Lower lobe of right lung (tissue), 2 donors: ENCODE data around the gene CENPO. TPM values are rescaled to one million over a fixed set of nuclear protein-coding genes. Genes with fewer than 3 reads are reported as not detected.

ENCODE experiments used
- ATAC-seq, 2 donors: fragments of 200-7000 bp; cut with Tn5 transposase; one replicate each; pipeline ENCODE4 v1.9.1; 2020 to 2022; ENCODE audit warnings: mild to moderate bottlenecking in 2 of 2, moderate library complexity in 2 of 2
- DNase-seq: peaks from one replicate; pipeline ENCODE4 v3.0.0-alpha.2; 2020
- H3K27ac ChIP-seq: fragments of 200-600 bp; one replicate; pipeline ENCODE4 v1.8.0; 2022
- H3K27me3 ChIP-seq: fragments of 200-600 bp; one replicate; pipeline ENCODE4 v1.8.0; 2022; ENCODE audit warnings: low read depth
- H3K36me3 ChIP-seq: fragments of 200-600 bp; one replicate; pipeline ENCODE4 v1.8.0; 2022; ENCODE audit warnings: mild to moderate bottlenecking
- H3K4me1 ChIP-seq: fragments of 200-600 bp; one replicate; pipeline ENCODE4 v1.8.0; 2022
- H3K4me3 ChIP-seq: fragments of 200-600 bp; one replicate; pipeline ENCODE4 v1.8.0; 2022; ENCODE audit warnings: mild to moderate bottlenecking
- H3K9me3 ChIP-seq: fragments of 200-600 bp; one replicate; pipeline ENCODE4 v1.8.0; 2022
- CTCF ChIP-seq: fragments of 200-600 bp; IDR thresholded peaks from one replicate; pipeline ENCODE4 v1.8.0; 2022; ENCODE audit warnings: antibody characterized with exemption, mild to moderate bottlenecking
- intact Hi-C: fragments of 100-400 bp; cut with DNase I; formaldehyde crosslinking; loops from one replicate; pipeline ENCODE4 v1.11.0; 2022
- total RNA-seq: library from RNA; stranded (reverse); fragmentation: NEBNext Ultra II Directional; extraction: Animal tissue kit (Norgen Biotek cat#: 25700); gene quantifications from one replicate; pipeline ENCODE4 v1.2.1, GENCODE V29; 2021
- donor health status: DM: no; HTN: yes; CAD: no; lungs with severe emphysema.

Gene CENPO
- total RNA-seq, 1 donor from 2014 or later, result 5.3 TPM

- H3K4me1 ChIP-seq, result no peaks in the 10 kb centered on the region
- ATAC-seq (no peak), DNase-seq (no peak)
- no peaks in the 10 kb centered on the region for H3K27me3 ChIP-seq
- H3K4me3 ChIP-seq, result no peak overlapping the region
- H3K27ac ChIP-seq, result no peak overlapping the region
- TF ChIP-seq CTCF, result no peak
- no peaks in the 10 kb centered on the region for H3K9me3 ChIP-seq
- intact Hi-C loops, result no loop called here
- H3K36me3 ChIP-seq, result no peaks in the 10 kb centered on the region
Observed at GRCh38 chr2:24853046-24853445, 59.8 kb downstream of the CENPO start.

GRCh38 chr2:24853996-24854395, 60.8 kb downstream of the CENPO start:
- peak overlapping the region; percentile 8 for H3K27ac ChIP-seq
- no peak for ATAC-seq
- TF ChIP-seq CTCF, result no peak

GRCh38 chr2:24855022-24855622, 61.9 kb downstream of the CENPO start:
- no peak for DNase-seq

More at GRCh38 chr2:24853996-24854395, 60.8 kb downstream of the CENPO start:
- Histone ChIP-seq H3K4me1 (no peaks in the 10 kb centered on the region), H3K4me3 (no peak overlapping the region), H3K9me3 (no peaks in the 10 kb centered on the region), H3K27me3 (no peaks in the 10 kb centered on the region), H3K36me3 (no peaks in the 10 kb centered on the region)
- intact Hi-C loops, result no loop called here
- no peak for DNase-seq

GRCh38 chr2:24855726-24856125, 62.5 kb downstream of the CENPO start:
- H3K9me3 ChIP-seq, result no peaks in the 10 kb centered on the region
- peak overlapping the region; percentile 64 for H3K27ac ChIP-seq
- intact Hi-C loops, result no loop called here
- no peak for TF ChIP-seq CTCF
- no peaks in the 10 kb centered on the region for H3K36me3 ChIP-seq
- no peaks in the 10 kb centered on the region for H3K27me3 ChIP-seq
- H3K4me1 ChIP-seq, result no peaks in the 10 kb centered on the region
- no peak overlapping the region for H3K4me3 ChIP-seq
- ATAC-seq (no peak), DNase-seq (no peak)

More at GRCh38 chr2:24855022-24855622, 61.9 kb downstream of the CENPO start:
- peak overlapping the region; percentile 64 for H3K27ac ChIP-seq
- H3K4me3 ChIP-seq, result no peak overlapping the region
- no peaks in the 10 kb centered on the region for H3K4me1 ChIP-seq
- H3K9me3 ChIP-seq, result no peaks in the 10 kb centered on the region
- no peak for TF ChIP-seq CTCF
- no peaks in the 10 kb centered on the region for H3K36me3 ChIP-seq
- no peak for ATAC-seq
- H3K27me3 ChIP-seq, result no peaks in the 10 kb centered on the region
- intact Hi-C loops, result no loop called here

GRCh38 chr2:24856791-24857211, 63.6 kb downstream of the CENPO start:
- intact Hi-C loops, result no loop called here

More at GRCh38 chr2:24856791-24857211, 63.6 kb downstream of the CENPO start:
- no peaks in the 10 kb centered on the region for H3K4me1 ChIP-seq
- no peaks in the 10 kb centered on the region for H3K36me3 ChIP-seq
- ATAC-seq (no peak), DNase-seq (no peak)
- H3K4me3 ChIP-seq, result no peak overlapping the region
- no peak for TF ChIP-seq CTCF
- peak overlapping the region; percentile 64 for H3K27ac ChIP-seq
- H3K9me3 ChIP-seq, result no peaks in the 10 kb centered on the region
- H3K27me3 ChIP-seq, result no peaks in the 10 kb centered on the region
